Right lobe of liver (tissue), 4 donors: ENCODE data around the gene CACNB2.

Source experiments
- POLR2A ChIP-seq: fragments of 450-650 bp; IDR thresholded peaks from one replicate; pipeline ENCODE4 v1.6.1; 2017; ENCODE audit warnings: antibody characterized with exemption, mild to moderate bottlenecking
- TF ChIP-seq, protein P1 (sequence below), 4 donors: fragments of 200-600 bp in 3 of 4; fragments of 450-650 bp in 1 of 4; IDR thresholded peaks; one replicate each; pipeline versions ENCODE4 v1.5.1 to v1.8.0; 2016 to 2022; ENCODE audit warnings: antibody characterized with exemption in 4 of 4, mild to moderate bottlenecking in 2 of 4
- donor health status: DM: no; HTN: no; CAD: no.
- donor health status: DM: no; HTN: no; CAD: no.
- donor health status: DM: no; HTN: yes; CAD: no.

DNA sequence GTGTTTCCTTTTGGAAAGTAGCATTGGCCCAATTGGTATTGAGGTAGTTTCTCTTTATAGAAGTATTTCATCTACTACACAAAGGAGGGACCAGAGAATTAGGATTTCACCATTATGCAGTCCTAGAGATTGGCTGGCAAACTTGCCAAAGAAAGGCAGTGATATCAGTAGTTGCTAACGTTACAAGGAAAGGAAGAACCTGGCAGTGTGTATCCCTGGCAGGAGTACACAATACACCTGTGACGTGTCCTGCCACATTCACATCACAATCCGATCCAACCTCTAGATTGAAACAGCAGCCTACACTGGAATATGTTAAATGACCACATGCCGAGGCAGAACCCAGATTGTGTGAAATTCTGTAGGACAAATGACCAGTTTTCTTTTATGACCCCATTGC, 81.7 kb downstream of the CACNB2 start:
- TF ChIP-seq, protein P1, sequence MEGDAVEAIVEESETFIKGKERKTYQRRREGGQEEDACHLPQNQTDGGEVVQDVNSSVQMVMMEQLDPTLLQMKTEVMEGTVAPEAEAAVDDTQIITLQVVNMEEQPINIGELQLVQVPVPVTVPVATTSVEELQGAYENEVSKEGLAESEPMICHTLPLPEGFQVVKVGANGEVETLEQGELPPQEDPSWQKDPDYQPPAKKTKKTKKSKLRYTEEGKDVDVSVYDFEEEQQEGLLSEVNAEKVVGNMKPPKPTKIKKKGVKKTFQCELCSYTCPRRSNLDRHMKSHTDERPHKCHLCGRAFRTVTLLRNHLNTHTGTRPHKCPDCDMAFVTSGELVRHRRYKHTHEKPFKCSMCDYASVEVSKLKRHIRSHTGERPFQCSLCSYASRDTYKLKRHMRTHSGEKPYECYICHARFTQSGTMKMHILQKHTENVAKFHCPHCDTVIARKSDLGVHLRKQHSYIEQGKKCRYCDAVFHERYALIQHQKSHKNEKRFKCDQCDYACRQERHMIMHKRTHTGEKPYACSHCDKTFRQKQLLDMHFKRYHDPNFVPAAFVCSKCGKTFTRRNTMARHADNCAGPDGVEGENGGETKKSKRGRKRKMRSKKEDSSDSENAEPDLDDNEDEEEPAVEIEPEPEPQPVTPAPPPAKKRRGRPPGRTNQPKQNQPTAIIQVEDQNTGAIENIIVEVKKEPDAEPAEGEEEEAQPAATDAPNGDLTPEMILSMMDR (IDR thresholded peaks at IDR 0.05): no peak
- no peak for TF ChIP-seq POLR2A
